ENCODE measurements around the gene OR2W1.

The OR2W1 gene

GRCh38 chr6:28995093-28995650 lies 49.8 kb downstream of the OR2W1 start:
- no peak for DNase-seq
